ENCODE data around the gene HAPLN3. TPM values are rescaled to one million over a fixed set of nuclear protein-coding genes. Genes with fewer than 3 reads are reported as not detected.

Gene HAPLN3
- polyA plus RNA-seq, 2 of the 4 experiments (the other 2 are of a cell fraction), result 8.5 to 39.7 TPM

GRCh38 chr15:88913017-88913849 lies 17.9 kb upstream of the HAPLN3 start, which contains the start of gene MFGE8:
MFGE8 (minus strand) TSS chr15:88913379; CDS start chr15:88913319, 60 bp downstream.
- POLR2A ChIA-PET, result interaction anchor here (0.5 to 3.4 kb wide), 13 partner anchors 8 to 869 kb away, joined by 3 to 40 read pairs (median 5); no protein-coding TSS in a partner anchor

GRCh38 chr15:88912500-88912921 lies 17.2 kb upstream of the HAPLN3 start:
- H3K27ac ChIP-seq, result peak overlapping the region; percentile 73 to 89
- peak in 1 of 2 experiments; percentile 57 for DNase-seq (ENCODE audit: low read depth in 1 of 2, low spot score in 1 of 2)
- ChIA-PET CTCF (interaction anchor here (0.6 to 32.8 kb wide), 12 partner anchors 7 to 242 kb away, joined by 3 to 851 read pairs (median 4); partner anchors contain the start of genes ABHD2 and HAPLN3), POLR2A (interaction anchor here (0.6 to 3.4 kb wide), 8 partner anchors 8 to 102 kb away, joined by 3 to 40 read pairs (median 4); no protein-coding TSS in a partner anchor)
- H3K9me3 ChIP-seq, result no peaks in the 10 kb centered on the region
- 4% methylated on average over 20 of the region's 20 CpGs for WGBS (ENCODE audit: missing lambda C conversion rate)
- ATAC-seq, result peak; percentile 64 to 69
- H3K4me3 ChIP-seq, result peak overlapping the region; percentile 66
- TF ChIP-seq CHD2 (IDR thresholded peaks at IDR 0.05; ENCODE audit: low read length, partially characterized antibody) (no peak), POLR2A (IDR thresholded peaks at IDR 0.05; ENCODE audit: low read length) (0 out of 2 replicates have a peak, but pooled peaks have one; percentile 1), SREBF2 (IDR thresholded peaks at IDR 0.05) (no peak), ELK1 (IDR thresholded peaks at IDR 0.05; ENCODE audit: low read depth, low read length) (no peak), NR3C1 (IDR thresholded peaks at IDR 0.05) (no peak), NPAS2 (CRISPR knock-in tag; IDR thresholded peaks at IDR 0.05; ENCODE audit: borderline replicate concordance) (no peak), HOXA7 (CRISPR knock-in tag; IDR thresholded peaks at IDR 0.05) (no peak), NFE2L2 (conservative IDR thresholded peaks at IDR 0.05; ENCODE audit: low read length) (no peak)
- FAIRE-seq, result no peak
- H3K4me1 ChIP-seq, result peaks cover 25% of the 10 kb centered on the region
- H3K4me2 ChIP-seq, result peak overlapping the region; percentile 88

More at GRCh38 chr15:88913017-88913849, 17.9 kb upstream of the HAPLN3 start, which contains the start of gene MFGE8:
- ATAC-seq, result peak; percentile 84 to 90
- Histone ChIP-seq H3K4me2 (peak within 1 kb of the TSS; percentile 88), H3K4me3 (peak within 1 kb of the TSS; percentile 66), H3K4me1 (peaks cover 26% of the 10 kb centered on the region), H3K9me3 (no peaks in the 10 kb centered on the region), H3K27ac (peak within 1 kb of the TSS; percentile 73 to 89)
- no peak for FAIRE-seq
- WGBS (ENCODE audit: missing lambda C conversion rate), result under 1% methylated on average over 41 of the region's 67 CpGs
- DNase-seq (ENCODE audit: low read depth in 1 of 2, low spot score in 1 of 2), result peak; percentile 77 to 87
- peak; percentile 76 for TF ChIP-seq MAX (IDR thresholded peaks at IDR 0.05)
- peak in 1 of 2 experiments; percentile 50; a peak in 2 of 5 replicates for TF ChIP-seq JUN (IDR thresholded peaks at IDR 0.05)
- peak; percentile 72; the same call in 1 of the 2 replicates for TF ChIP-seq E2F6 (IDR thresholded peaks at IDR 0.05; ENCODE audit: borderline replicate concordance, low read depth)
- no peak for TF ChIP-seq RFX5 (IDR thresholded peaks at IDR 0.05)
- TF ChIP-seq HOXA7 (CRISPR knock-in tag; IDR thresholded peaks at IDR 0.05), result no peak
- TF ChIP-seq SMC3 (IDR thresholded peaks at IDR 0.05), result no peak
- TF ChIP-seq PHF8 (IDR thresholded peaks at IDR 0.05; ENCODE audit: borderline replicate concordance, low read depth), result peak; percentile 38; the same call in 1 of the 2 replicates
- TF ChIP-seq GATA3 (IDR thresholded peaks at IDR 0.05; ENCODE audit: borderline replicate concordance), result peak; percentile 17; the same call in 1 of the 2 replicates
- peak; percentile 66; the same call in 1 of the 3 replicates for TF ChIP-seq BCL3 (IDR thresholded peaks at IDR 0.05)
- 0 out of 5 replicates have a peak, but pooled peaks of 1 of the 2 experiments have one; percentile 20 for TF ChIP-seq RAD21 (conservative IDR thresholded peaks at IDR 0.05 in 1 of 2, IDR thresholded peaks at IDR 0.05 in 1 of 2)
- peak; percentile 96 for TF ChIP-seq POLR2A (IDR thresholded peaks at IDR 0.05; ENCODE audit: low read length)
- no peak for TF ChIP-seq RCOR1 (IDR thresholded peaks at IDR 0.05; ENCODE audit: low read depth, low read length)
- CTCF ChIA-PET, result interaction anchor here (0.8 to 32.8 kb wide), 7 partner anchors 8 to 115 kb away, joined by 3 to 851 read pairs (median 17); partner anchors contain the start of gene HAPLN3

Measured in A549 (cell line).